Activated naive CD4-positive, alpha-beta T cell treated with anti-CD3 and anti-CD28 coated beads, Interleukin-2, amount 10 ng/mL, durations not matched to agents 7 days and 5 days (primary cell): ENCODE data around the gene SLC6A11.

Source experiments
- CTCF ChIA-PET: fragments of 350-600 bp; sonication (Branson Sonifier 250); formaldehyde crosslinking; loops from one replicate; lab custom pipeline; 2021; ENCODE audit warnings: antibody characterized with exemption; lab: Charles Lee
- DNase-seq: peaks from one replicate; pipeline ENCODE4 v3.0.0-alpha.2; 2020
- H3K27ac Mint-ChIP-seq: one replicate; pipeline ENCODE4 v1.8.0; 2021; ENCODE audit warnings: mild to moderate bottlenecking, moderate library complexity, mixed read lengths
- H3K27me3 Mint-ChIP-seq: one replicate; pipeline ENCODE4 v1.8.0; 2021; ENCODE audit warnings: mild to moderate bottlenecking, mixed read lengths
- H3K36me3 Mint-ChIP-seq: one replicate; pipeline ENCODE4 v1.8.0; 2021; ENCODE audit warnings: mixed read lengths
- H3K4me1 Mint-ChIP-seq: one replicate; pipeline ENCODE4 v1.8.0; 2021; ENCODE audit warnings: mixed read lengths
- H3K4me3 Mint-ChIP-seq: one replicate; pipeline ENCODE4 v1.8.0; 2021; ENCODE audit warnings: mild to moderate bottlenecking, moderate library complexity, mixed read lengths
- H3K9me3 Mint-ChIP-seq: one replicate; pipeline ENCODE4 v1.8.0; 2021; ENCODE audit warnings: mixed read lengths

SLC6A11 gene

DNA sequence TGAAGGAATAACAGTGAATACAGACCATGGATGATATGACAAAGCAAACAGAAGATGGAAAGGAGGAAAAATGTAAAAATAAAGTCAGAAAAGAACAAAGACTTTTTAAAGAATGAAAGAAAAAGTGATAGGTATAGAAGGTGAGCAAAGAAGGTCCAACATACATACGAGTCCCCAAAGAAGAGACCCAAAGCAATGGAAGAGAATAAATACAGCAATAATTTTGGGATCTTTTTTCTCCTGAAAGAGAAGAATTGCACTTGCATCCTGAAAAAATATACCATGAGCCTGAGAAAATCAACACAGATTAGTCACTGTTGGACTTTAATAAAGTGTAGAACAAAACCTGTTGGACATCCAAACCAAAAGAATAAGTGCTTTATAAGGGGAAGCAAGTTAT, 91.2 kb downstream of the SLC6A11 start:
- Mint-ChIP-seq H3K27me3 (no peaks in the 10 kb centered on the region), H3K4me1 (no peaks in the 10 kb centered on the region), H3K27ac (no peak overlapping the region), H3K9me3 (peaks cover 33% of the 10 kb centered on the region), H3K36me3 (no peaks in the 10 kb centered on the region), H3K4me3 (no peak overlapping the region)
- no peak for DNase-seq
- CTCF ChIA-PET, result no interaction called here

DNA sequence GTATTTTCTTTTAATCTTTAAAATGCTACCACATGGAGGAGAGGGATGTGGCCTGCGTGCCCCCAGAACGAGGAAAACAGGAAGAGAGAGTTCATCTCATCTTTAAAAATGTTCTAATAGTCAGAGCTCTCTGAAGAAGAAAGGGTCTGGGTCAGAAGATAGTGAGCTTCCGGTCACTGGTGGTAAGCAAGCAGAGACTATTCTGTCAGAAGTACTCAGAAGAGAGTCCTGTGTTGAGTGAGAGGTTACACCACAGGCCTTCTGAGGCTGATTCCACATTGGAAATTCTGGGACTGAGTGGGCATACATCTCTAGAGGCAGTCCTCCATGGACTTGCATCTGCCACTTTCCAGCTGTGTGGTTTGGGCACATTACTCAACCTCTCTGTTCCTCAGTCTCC, 94.3 kb downstream of the SLC6A11 start:
- peaks cover 33% of the 10 kb centered on the region for H3K9me3 Mint-ChIP-seq
- no peak overlapping the region for H3K27ac Mint-ChIP-seq
- no peaks in the 10 kb centered on the region for H3K27me3 Mint-ChIP-seq
- H3K36me3 Mint-ChIP-seq, result no peaks in the 10 kb centered on the region
- H3K4me1 Mint-ChIP-seq, result no peaks in the 10 kb centered on the region
- CTCF ChIA-PET, result no interaction called here
- no peak overlapping the region for H3K4me3 Mint-ChIP-seq
- no peak for DNase-seq

DNA sequence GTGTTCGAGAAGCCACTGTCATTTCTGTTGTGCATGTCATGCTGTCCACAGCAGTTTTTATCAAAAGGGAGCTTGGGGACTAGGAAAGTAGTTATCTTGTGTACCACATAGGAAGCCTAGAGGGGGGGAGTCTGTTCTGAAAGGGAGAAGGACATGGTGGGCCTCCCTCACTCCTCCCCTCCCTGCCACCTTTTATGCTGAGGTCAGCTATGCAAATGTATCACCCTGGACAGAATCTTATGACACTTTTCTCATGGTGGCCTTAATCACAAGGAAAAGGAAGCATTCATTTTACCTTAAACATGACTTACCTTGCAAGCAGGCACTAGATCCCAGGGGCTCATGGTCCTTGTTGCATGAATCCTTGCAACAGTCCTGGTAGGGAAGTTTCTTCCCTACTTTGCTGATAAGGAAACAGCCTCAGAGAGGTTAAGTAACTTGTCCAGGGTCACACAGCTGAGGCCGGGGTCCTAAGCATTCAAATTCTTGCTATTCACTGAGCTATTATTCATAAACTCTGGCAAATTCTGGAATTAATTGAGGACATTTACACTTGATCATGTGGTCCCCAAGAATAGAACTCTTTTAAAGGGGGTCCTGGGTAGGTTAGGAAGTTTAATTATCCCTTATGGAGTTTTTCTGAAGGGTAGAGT, 95.4 kb downstream of the SLC6A11 start:
- no peak for DNase-seq
- CTCF ChIA-PET, result no interaction called here
- H3K4me1 Mint-ChIP-seq, result no peaks in the 10 kb centered on the region
- H3K27ac Mint-ChIP-seq, result no peak overlapping the region
- H3K9me3 Mint-ChIP-seq, result peaks cover 26% of the 10 kb centered on the region
- no peaks in the 10 kb centered on the region for H3K27me3 Mint-ChIP-seq
- no peak overlapping the region for H3K4me3 Mint-ChIP-seq
- no peaks in the 10 kb centered on the region for H3K36me3 Mint-ChIP-seq

DNA sequence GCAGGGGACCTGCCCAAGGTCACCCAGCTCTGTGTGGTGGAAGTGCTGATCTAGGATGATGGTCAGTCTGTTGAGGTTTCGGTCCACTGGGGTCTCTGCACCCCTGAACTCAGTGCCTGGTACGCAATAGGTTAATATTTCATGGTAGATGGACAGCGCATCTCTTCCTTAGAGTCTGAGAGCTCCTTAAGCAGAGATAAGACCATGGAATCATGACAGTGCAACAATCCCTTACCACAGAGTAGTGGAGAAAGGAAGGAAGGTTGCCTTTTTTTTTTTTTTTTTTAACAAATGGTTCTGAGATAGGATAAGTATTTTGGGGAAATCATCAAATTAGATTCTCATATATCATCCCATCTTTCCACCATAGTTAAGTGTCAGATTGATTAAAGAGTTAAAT, 96.8 kb downstream of the SLC6A11 start:
- CTCF ChIA-PET, result no interaction called here
- H3K4me3 Mint-ChIP-seq, result no peak overlapping the region
- H3K27me3 Mint-ChIP-seq, result no peaks in the 10 kb centered on the region
- H3K27ac Mint-ChIP-seq, result no peak overlapping the region
- no peaks in the 10 kb centered on the region for H3K36me3 Mint-ChIP-seq
- DNase-seq, result no peak
- H3K4me1 Mint-ChIP-seq, result no peaks in the 10 kb centered on the region
- peaks cover 14% of the 10 kb centered on the region for H3K9me3 Mint-ChIP-seq

DNA sequence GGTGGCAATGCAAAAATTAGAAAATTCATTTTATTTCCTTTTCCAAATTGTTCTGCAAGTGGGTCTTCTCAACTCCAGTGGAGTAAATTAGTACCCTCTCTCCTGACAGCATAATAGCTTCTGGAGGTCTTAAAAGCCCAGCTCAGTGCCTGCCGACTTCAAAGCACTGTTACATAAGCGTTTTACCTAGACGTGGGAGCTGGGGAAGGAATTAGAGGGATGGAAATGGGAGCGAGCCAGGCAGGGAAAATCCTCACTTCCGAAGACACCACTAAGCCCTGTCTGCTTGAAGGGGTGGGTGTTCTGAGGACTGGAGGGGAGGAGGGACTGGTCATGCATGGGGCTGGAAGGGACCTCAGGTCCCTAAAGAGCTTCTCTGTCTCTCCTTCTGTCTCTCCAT, 99.3 kb downstream of the SLC6A11 start:
- Mint-ChIP-seq H3K27me3 (peaks cover 4% of the 10 kb centered on the region), H3K36me3 (no peaks in the 10 kb centered on the region), H3K4me1 (no peaks in the 10 kb centered on the region), H3K27ac (no peak overlapping the region), H3K9me3 (no peaks in the 10 kb centered on the region), H3K4me3 (no peak overlapping the region)
- DNase-seq, result no peak
- CTCF ChIA-PET, result no interaction called here

DNA sequence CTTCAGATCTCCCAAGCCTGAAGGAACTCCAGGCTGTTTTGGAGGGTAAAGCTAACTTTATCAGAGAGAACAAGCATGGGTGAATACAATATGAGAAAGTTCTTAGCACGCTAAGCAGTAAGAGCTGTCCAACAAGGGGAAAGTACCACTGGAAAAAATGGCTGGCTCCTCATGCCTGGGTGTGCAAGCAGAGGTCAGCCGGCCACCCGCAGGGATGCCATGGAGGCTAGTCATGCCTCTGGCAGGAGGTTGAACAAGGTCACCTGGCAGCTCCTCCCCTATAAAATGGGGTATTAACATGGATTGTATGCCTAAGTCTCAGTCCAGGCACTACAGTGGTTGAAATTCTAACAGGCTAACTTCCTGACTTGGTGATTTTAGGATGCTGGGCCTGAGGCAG, 101.1 kb downstream of the SLC6A11 start:
- DNase-seq, result no peak
- Mint-ChIP-seq H3K27me3 (peaks cover 4% of the 10 kb centered on the region), H3K4me1 (no peaks in the 10 kb centered on the region), H3K9me3 (no peaks in the 10 kb centered on the region), H3K36me3 (no peaks in the 10 kb centered on the region), H3K27ac (no peak overlapping the region), H3K4me3 (no peak overlapping the region)
- CTCF ChIA-PET, result no interaction called here

DNA sequence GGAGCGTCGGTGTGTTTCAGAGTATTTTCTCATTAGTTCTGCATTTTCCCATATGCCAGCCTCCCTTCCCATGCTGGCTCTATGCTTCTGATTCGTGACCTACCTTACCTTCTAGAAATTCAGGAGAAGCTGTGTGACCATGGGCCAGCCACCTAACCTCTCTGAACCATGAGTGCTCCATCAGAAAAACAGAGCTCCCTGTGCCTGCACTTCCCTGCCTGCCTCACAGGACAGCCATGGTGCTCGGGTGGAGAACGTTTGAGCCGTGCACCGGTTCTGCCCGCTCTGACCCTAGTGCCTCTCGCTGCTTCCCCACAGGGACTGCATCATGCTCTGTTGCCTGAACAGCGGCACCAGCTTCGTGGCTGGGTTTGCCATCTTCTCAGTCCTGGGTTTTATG, 102.0 kb downstream of the SLC6A11 start:
- Mint-ChIP-seq H3K4me1 (no peaks in the 10 kb centered on the region), H3K27me3 (peaks cover 4% of the 10 kb centered on the region), H3K27ac (no peak overlapping the region), H3K4me3 (no peak overlapping the region), H3K36me3 (no peaks in the 10 kb centered on the region), H3K9me3 (no peaks in the 10 kb centered on the region)
- no peak for DNase-seq
- CTCF ChIA-PET, result interaction anchor here (1.0 kb wide), 1 partner anchor 28 kb away, joined by 3 read pairs; no protein-coding TSS in a partner anchor

DNA sequence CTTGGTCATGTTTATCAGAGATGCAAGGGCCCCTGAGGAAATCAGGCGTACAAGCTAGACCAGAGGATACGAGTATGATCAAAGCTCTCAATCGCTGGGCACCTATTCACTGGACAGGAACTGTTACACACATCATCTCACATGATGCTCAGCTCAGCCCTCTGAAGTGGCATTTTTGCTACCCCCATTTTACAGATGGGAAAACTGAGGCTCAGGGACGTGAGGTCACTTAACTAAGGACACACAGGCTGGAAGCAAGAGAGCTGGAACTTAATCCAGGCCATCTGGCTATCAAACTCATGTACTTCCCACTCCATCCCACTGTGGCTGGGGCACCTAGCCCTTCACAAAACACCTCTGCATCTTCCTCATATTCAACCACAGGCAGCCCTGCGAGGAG, 103.6 kb downstream of the SLC6A11 start:
- Mint-ChIP-seq H3K27ac (no peak overlapping the region), H3K9me3 (no peaks in the 10 kb centered on the region), H3K4me3 (no peak overlapping the region), H3K27me3 (peaks cover 4% of the 10 kb centered on the region), H3K4me1 (no peaks in the 10 kb centered on the region), H3K36me3 (no peaks in the 10 kb centered on the region)
- DNase-seq, result no peak
- CTCF ChIA-PET, result no interaction called here

DNA sequence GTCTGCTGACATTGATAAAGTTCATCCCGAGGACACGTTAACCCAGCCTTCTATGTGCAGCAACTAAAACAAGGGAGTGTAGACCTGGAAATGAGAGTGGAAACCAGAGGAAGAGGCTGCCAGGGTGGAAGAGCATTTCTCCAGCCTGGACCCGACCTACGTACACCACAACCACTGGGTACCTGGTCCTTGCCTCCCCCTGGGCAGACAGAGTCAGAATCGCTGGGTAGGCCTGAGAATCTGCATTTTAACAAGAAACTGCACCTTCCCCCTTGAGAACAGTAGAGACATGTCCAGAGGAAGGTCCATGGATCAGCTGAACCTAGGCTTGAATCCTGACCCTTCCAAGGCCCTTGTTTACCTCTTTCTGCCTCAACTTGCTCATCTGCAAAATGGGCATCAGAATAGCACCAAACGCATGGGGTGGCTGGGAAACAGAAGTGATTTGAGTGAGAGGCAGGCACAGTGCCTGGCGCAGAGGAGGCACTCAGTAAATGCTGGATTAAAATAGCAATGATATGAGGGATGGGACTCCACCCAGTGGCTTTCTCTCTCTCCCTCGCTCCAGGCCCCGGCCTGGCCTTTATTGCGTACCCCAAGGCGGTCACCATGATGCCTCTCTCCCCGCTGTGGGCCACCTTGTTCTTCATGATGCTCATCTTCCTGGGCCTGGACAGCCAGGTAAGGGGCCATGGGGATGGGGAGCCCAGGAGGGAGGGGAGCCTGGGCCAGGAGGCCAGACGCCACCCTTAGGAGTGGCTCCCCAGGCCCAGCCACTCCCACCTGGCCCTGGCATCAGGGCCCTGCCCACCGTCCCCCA, 109.6 kb downstream of the SLC6A11 start:
- Mint-ChIP-seq H3K27me3 (peaks cover 6% of the 10 kb centered on the region), H3K4me3 (no peak overlapping the region), H3K27ac (no peak overlapping the region), H3K4me1 (no peaks in the 10 kb centered on the region), H3K9me3 (no peaks in the 10 kb centered on the region), H3K36me3 (no peaks in the 10 kb centered on the region)
- DNase-seq, result peak; percentile 8
- CTCF ChIA-PET, result no interaction called here

DNA sequence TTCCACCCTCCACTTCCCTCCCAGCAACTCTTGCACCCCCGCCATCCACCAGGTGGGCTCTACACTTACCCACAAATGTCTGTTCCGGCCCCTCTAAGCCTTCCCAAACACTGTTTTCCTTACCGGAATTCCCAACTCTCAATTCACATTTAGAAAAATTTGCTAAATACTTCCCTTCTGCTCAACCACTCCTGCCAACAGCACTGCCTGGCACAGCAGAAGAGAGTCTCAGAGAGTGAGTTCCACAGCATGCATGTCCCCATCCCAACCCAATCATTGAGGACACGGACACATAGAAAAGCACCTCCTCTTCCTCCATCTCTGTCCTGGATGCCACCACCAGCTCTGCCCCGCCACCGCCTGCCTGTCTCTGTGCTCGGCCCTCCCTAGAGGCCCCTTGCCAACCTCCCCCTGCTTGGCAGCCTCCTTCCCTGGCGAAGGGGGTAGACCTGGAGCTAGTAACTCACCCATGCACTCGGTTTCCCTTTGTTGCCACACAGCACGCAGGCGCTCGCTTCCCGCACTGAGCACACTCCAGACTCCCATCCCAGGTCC, 110.3 kb downstream of the SLC6A11 start:
- Mint-ChIP-seq H3K27ac (no peak overlapping the region), H3K4me1 (no peaks in the 10 kb centered on the region)
- CTCF ChIA-PET, result no interaction called here

DNA sequence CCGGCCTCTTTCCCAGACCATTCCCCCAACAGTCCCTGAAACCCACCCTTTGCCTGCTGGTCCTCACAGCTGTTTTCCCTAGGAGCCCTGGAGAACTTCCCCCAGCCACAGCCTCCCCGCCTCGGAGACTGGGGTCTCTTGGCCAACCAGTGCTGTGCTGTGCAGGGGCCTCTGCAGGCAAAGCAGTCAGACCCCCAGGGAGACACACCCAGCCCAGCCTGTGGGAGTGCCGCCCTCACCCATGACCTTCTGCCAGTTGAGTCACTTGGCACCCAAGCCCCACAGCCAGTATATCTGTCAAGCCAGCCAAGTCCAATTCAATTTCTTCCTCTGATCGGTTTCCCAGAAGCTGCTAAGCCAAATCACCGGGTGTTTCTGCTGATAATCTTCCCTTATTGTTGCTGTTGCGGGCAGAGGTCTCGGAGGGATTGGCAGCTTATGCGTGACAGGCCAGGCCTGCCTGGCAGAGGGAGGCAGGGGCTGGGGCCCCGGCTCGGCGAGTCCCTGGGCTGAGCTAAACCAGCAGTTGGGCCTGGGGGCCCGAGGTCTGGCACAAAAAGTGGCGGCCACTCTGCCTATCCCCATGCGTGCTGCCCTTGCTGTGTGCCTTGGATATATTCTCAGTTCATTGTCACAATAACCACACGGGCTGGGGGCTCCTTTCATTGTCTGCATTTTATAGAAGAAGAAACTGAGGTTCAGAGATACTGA, 110.9 kb downstream of the SLC6A11 start:
- CTCF ChIA-PET, result no interaction called here
- H3K4me3 Mint-ChIP-seq, result no peak overlapping the region
- no peaks in the 10 kb centered on the region for H3K4me1 Mint-ChIP-seq
- H3K36me3 Mint-ChIP-seq, result no peaks in the 10 kb centered on the region
- H3K27me3 Mint-ChIP-seq, result peaks cover 6% of the 10 kb centered on the region
- H3K9me3 Mint-ChIP-seq, result no peaks in the 10 kb centered on the region
- peak; percentile 7 for DNase-seq
- H3K27ac Mint-ChIP-seq, result no peak overlapping the region

More for the DNA sequence above, 110.3 kb downstream of the SLC6A11 start:
- Mint-ChIP-seq H3K36me3 (no peaks in the 10 kb centered on the region), H3K27me3 (peaks cover 6% of the 10 kb centered on the region), H3K9me3 (no peaks in the 10 kb centered on the region), H3K4me3 (no peak overlapping the region)
- DNase-seq, result peak; percentile 12

DNA sequence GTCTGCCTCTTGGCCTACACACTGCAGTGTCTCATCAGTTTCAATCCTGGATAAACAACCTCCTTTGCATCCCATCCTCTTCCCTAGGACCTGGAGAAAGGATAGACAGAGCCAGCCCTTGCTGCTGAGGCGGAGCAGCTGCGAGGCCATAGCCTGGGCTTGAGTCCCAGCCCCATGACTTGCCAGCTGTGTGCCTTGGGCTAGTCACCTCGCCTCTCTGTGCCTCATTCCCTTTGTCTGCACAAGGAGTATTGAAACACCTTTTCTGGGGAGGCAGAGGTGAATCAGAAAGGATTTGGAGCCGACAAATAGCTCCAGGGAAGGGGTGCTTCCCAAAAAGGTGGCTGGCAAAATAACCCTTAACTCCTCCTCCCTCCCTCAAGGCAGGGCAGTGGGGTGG, 111.5 kb downstream of the SLC6A11 start:
- peak; percentile 11 for DNase-seq
- H3K27ac Mint-ChIP-seq, result no peak overlapping the region
- H3K4me3 Mint-ChIP-seq, result no peak overlapping the region
- no peaks in the 10 kb centered on the region for H3K9me3 Mint-ChIP-seq
- CTCF ChIA-PET, result no interaction called here
- H3K27me3 Mint-ChIP-seq, result peaks cover 6% of the 10 kb centered on the region
- no peaks in the 10 kb centered on the region for H3K4me1 Mint-ChIP-seq
- H3K36me3 Mint-ChIP-seq, result no peaks in the 10 kb centered on the region

DNA sequence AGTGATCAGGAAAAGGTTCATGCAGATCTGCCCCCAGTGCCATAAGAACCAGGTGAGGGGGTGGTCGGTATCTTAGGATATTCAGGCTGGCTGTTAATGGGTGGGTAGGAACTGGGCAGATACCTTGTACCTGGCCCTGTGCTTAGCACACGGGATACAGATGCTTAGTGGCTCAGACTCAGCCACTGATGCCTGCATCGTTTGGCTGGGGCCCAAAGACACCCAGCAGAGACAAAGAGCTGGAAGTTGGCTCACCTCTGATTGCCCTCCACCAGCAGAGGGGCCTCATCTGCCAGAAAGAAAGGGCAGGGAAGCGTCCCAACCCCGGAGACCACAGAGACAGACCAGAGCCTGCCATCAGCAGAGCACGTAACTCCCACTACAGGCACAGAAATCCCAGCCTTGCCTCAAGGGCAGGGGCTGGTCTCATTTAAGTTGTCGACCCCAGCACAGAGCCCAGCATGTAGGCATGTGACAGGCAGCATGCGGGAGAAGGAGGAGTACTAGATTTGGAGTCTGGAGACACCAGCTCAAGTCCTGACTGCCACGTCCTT, 112.5 kb downstream of the SLC6A11 start:
- no peaks in the 10 kb centered on the region for H3K4me1 Mint-ChIP-seq
- CTCF ChIA-PET, result no interaction called here
- no peak overlapping the region for H3K4me3 Mint-ChIP-seq
- no peak overlapping the region for H3K27ac Mint-ChIP-seq
- no peaks in the 10 kb centered on the region for H3K9me3 Mint-ChIP-seq
- peak; percentile 5 for DNase-seq
- H3K36me3 Mint-ChIP-seq, result no peaks in the 10 kb centered on the region
- H3K27me3 Mint-ChIP-seq, result peaks cover 6% of the 10 kb centered on the region

DNA sequence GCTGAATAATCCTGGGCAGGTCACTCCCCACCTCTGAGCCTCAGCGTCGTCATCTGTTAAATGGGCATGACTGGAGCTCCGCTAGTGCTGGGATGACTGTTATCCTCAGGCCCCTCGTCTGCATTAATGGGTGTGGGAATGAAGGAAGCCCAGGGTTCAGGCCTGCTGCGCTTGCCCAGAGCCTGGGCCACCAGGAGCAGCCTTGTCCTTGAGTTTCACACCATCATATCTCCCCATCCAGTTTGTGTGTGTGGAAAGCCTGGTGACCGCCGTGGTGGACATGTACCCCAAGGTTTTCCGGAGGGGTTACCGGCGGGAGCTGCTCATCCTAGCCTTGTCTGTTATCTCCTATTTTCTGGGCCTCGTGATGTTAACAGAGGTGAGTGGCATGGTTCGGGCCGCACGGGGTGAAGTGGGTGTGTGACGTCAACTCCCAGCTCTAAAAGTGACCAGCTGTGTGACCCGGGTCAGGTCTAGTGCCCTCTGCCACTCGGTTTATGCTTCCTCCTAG, 113.0 kb downstream of the SLC6A11 start:
- CTCF ChIA-PET, result no interaction called here
- Mint-ChIP-seq H3K4me1 (no peaks in the 10 kb centered on the region), H3K9me3 (no peaks in the 10 kb centered on the region), H3K27ac (no peak overlapping the region), H3K4me3 (no peak overlapping the region), H3K36me3 (no peaks in the 10 kb centered on the region), H3K27me3 (peaks cover 6% of the 10 kb centered on the region)
- DNase-seq, result peak; percentile 14
